HepG2 (cell line): ENCODE measurements around the gene COL9A3. TPM values are rescaled to one million over a fixed set of nuclear protein-coding genes. Genes with fewer than 3 reads are reported as not detected.

Experiments
- ATAC-seq: fragments of 200-7000 bp; cut with Tn5 transposase; 3 replicates; pipeline ENCODE4 v1.9.1; 2020; ENCODE audit warnings: mild to moderate bottlenecking, moderate library complexity
- BruUV-seq: library from RNA; stranded (reverse); fragments of 400-500 nt; replicated peaks from 2 replicates; lab custom pipeline; 2021; lab: Mats Ljungman, UMichigan
- CTCF ChIA-PET: fragments of 300-600 bp; formaldehyde crosslinking; extraction: SDS; loops from one replicate; lab custom pipeline; 2021; ENCODE audit warnings: low total read pairs, inconsistent platforms, low intra/inter-chr PET ratio; lab: Yijun Ruan, JAX
- POLR2A ChIA-PET: fragments of 350-600 bp; sonication (Branson Sonifier 250); formaldehyde crosslinking; loops from one replicate; lab custom pipeline; 2020; ENCODE audit warnings: antibody characterized with exemption, inconsistent platforms; lab: Yijun Ruan, JAX
- DNase-seq: peaks from one replicate; pipeline ENCODE4 v3.0.0-alpha.2; 2015; ENCODE audit warnings: low spot score
- FAIRE-seq: peaks from 3 replicates; lab custom pipeline; 2011; peaks lifted over from hg19 to GRCh38; lab: Jason Lieb, UNC
- H2AFZ ChIP-seq: one replicate; pipeline ENCODE4 v1.6.1; 2011; ENCODE audit warnings: low read length, inconsistent platforms
- H3K27ac ChIP-seq: fragments of 300-600 bp; 3 replicates; pipeline ENCODE4 v1.8.0; 2011; ENCODE audit warnings: mixed run types, mild to moderate bottlenecking, mixed read lengths, low read length, inconsistent platforms; ENCODE audit not compliant: insufficient read depth; ENCODE audit errors: extremely low read length
- H3K27me3 ChIP-seq, 2 experiments: fragments of 200-600 bp in 1 of 2; 2 replicates in 1 of 2; 3 replicates in 1 of 2; pipeline versions ENCODE4 v1.6.0 to v1.8.0; 2011; ENCODE audit warnings: low read length in 2 of 2, mild to moderate bottlenecking in 2 of 2, moderate library complexity in 2 of 2, inconsistent platforms in 1 of 2; ENCODE audit not compliant: insufficient read depth in 2 of 2, control insufficient read depth in 1 of 2
- H3K36me3 ChIP-seq, 2 experiments: fragments of 200-600 bp in 1 of 2; replicated peaks in 1 of 2; 2 replicates in 1 of 2; 3 replicates in 1 of 2; pipeline versions ENCODE4 v1.5.1 to v1.8.0; 2011; ENCODE audit warnings: low read length in 2 of 2, inconsistent platforms in 1 of 2; ENCODE audit not compliant: insufficient read depth in 2 of 2, control insufficient read depth in 1 of 2
- H3K4me1 ChIP-seq: 2 replicates; pipeline ENCODE4 v1.5.1; 2012; ENCODE audit warnings: low read length, inconsistent platforms; ENCODE audit not compliant: insufficient read depth
- H3K4me2 ChIP-seq: 2 replicates; pipeline ENCODE4 v1.6.0; 2011; ENCODE audit warnings: low read depth, low read length, inconsistent platforms
- H3K4me3 ChIP-seq, 3 experiments: fragments of 200-600 bp in 1 of 3; sonication (generic), shearing (Covaris generic) in 1 of 3; replicated peaks in 1 of 3; 2 replicates each; pipeline ENCODE4 v1.5.1; 2011 to 2016; ENCODE audit warnings: low read length in 3 of 3, inconsistent platforms in 2 of 3, low read depth in 2 of 3, mild to moderate bottlenecking in 2 of 3, control low read depth in 1 of 3, mixed read lengths in 1 of 3; ENCODE audit not compliant: insufficient read depth in 1 of 3
- H3K79me2 ChIP-seq: one replicate; pipeline ENCODE4 v1.6.1; 2011; ENCODE audit warnings: low read length, inconsistent platforms; ENCODE audit not compliant: insufficient read depth
- H3K9ac ChIP-seq: 2 replicates; pipeline ENCODE4 v1.6.0; 2011; ENCODE audit warnings: mild to moderate bottlenecking, low read depth, low read length, inconsistent platforms; ENCODE audit not compliant: insufficient read depth
- H3K9me3 ChIP-seq: 2 replicates; pipeline ENCODE4 v1.5.1; 2012; ENCODE audit warnings: mild to moderate bottlenecking, low read length
- H4K20me1 ChIP-seq: 2 replicates; pipeline ENCODE4 v1.6.0; 2011; ENCODE audit warnings: inconsistent platforms, mild to moderate bottlenecking, low read length, moderate library complexity; ENCODE audit not compliant: insufficient read depth
- CBFB ChIP-seq: sonication (generic); formaldehyde crosslinking; IDR thresholded peaks from 2 replicates; pipeline ENCODE4 v1.4.0; 2020; ENCODE audit warnings: missing genetic modification reagents
- HNF1B ChIP-seq: sonication (generic); formaldehyde crosslinking; IDR thresholded peaks from 2 replicates; pipeline ENCODE4 v1.5.1; 2020; ENCODE audit warnings: mild to moderate bottlenecking, moderate library complexity, missing genetic modification reagents
- KDM5B ChIP-seq: sonication (generic); formaldehyde crosslinking; IDR thresholded peaks from 2 replicates; pipeline ENCODE4 v1.4.0; 2020; ENCODE audit warnings: missing genetic modification reagents, mild to moderate bottlenecking, borderline replicate concordance
- MXD1 ChIP-seq: sonication (generic); formaldehyde crosslinking; IDR thresholded peaks from 2 replicates; pipeline ENCODE4 v1.4.0; 2020; ENCODE audit warnings: mild to moderate bottlenecking, missing genetic modification reagents
- PAF1 ChIP-seq: IDR thresholded peaks from 2 replicates; pipeline ENCODE4 v1.6.1; 2016; ENCODE audit warnings: missing genetic modification reagents, missing compliant biosample characterization
- RFX5 ChIP-seq: IDR thresholded peaks from 2 replicates; pipeline ENCODE4 v1.6.1; 2011; ENCODE audit warnings: low read depth, low read length, improper control_type of control experiment
- SP4 ChIP-seq: sonication (generic); formaldehyde crosslinking; IDR thresholded peaks from 2 replicates; pipeline ENCODE4 v1.8.1; 2023; ENCODE audit warnings: mild to moderate bottlenecking, missing genetic modification reagents
- TAF1 ChIP-seq: sonication (generic); formaldehyde crosslinking; IDR thresholded peaks from 2 replicates; pipeline ENCODE4 v1.4.0; 2020; ENCODE audit warnings: missing genetic modification reagents
- ZBTB33 ChIP-seq: sonication (generic); formaldehyde crosslinking; IDR thresholded peaks from 2 replicates; pipeline ENCODE4 v1.4.0; 2020; ENCODE audit warnings: missing genetic modification reagents
- ZNF20 ChIP-seq: sonication (generic); formaldehyde crosslinking; IDR thresholded peaks from 2 replicates; pipeline ENCODE4 v1.4.0; 2020; ENCODE audit warnings: mild to moderate bottlenecking, moderate library complexity, missing genetic modification reagents
- ZNF253 ChIP-seq: sonication (generic); formaldehyde crosslinking; IDR thresholded peaks from 2 replicates; pipeline ENCODE4 v1.8.0; 2022; ENCODE audit warnings: mild to moderate bottlenecking, missing genetic modification reagents, borderline replicate concordance
- ZNF562 ChIP-seq: sonication (generic); formaldehyde crosslinking; IDR thresholded peaks from 2 replicates; pipeline ENCODE4 v1.8.0; 2022; ENCODE audit warnings: missing genetic modification reagents, borderline replicate concordance
- ZNF710 ChIP-seq: sonication (generic); formaldehyde crosslinking; IDR thresholded peaks from 2 replicates; pipeline ENCODE4 v1.5.0; 2020; ENCODE audit warnings: mild to moderate bottlenecking, missing genetic modification reagents, borderline replicate concordance
- ZNF746 ChIP-seq: sonication (generic); formaldehyde crosslinking; IDR thresholded peaks from 2 replicates; pipeline ENCODE4 v1.8.0; 2022; ENCODE audit warnings: mild to moderate bottlenecking, missing genetic modification reagents
- ZSCAN20 ChIP-seq: sonication (generic); formaldehyde crosslinking; IDR thresholded peaks from 2 replicates; pipeline ENCODE4 v1.4.0; 2020; ENCODE audit warnings: missing genetic modification reagents, mild to moderate bottlenecking, borderline replicate concordance
- ZSCAN25 ChIP-seq: sonication (generic); formaldehyde crosslinking; IDR thresholded peaks from 2 replicates; pipeline ENCODE4 v1.8.0; 2022; ENCODE audit warnings: mild to moderate bottlenecking, missing genetic modification reagents
- WGBS: methylation state at CpG from one replicate; pipeline ENCODE4 v1.1.6; 2017; ENCODE audit warnings: low lambda C conversion rate; 5-methylcytosine and 5-hydroxymethylcytosine counted together
- in situ Hi-C: cut with HindIII; loops from 2 replicates; pipeline ENCODE4 v1.10.0; 2017; ENCODE audit warnings: low pct_unique_long_range_greater_than_20kb; ENCODE audit not compliant: extremely low pct_ligation_motif_present
- intact Hi-C: fragments of 100-400 bp; cut with micrococcal nuclease; formaldehyde crosslinking; loops from one replicate; pipeline ENCODE4 v1.10.0; 2022; ENCODE audit not compliant: unreplicated experiment
- polyA plus RNA-seq, 8 experiments: library from polyadenylated mRNA; depleted of rRNA in 3 of 8; stranded (reverse) in 7 of 8; unstranded in 1 of 8; fragments of >200 nt; fragmentation: Illumina TruSeq in 4 of 8; extraction: Trizol in 4 of 8; gene quantifications; 2 replicates each; pipeline versions ENCODE4 v1.2.1 to v1.2.3, GENCODE V29; 2011 to 2016; ENCODE audit warnings: low read depth in 4 of 8, missing spikeins in 1 of 8, mixed read lengths in 1 of 8; ENCODE audit not compliant: insufficient read depth in 1 of 8
- total RNA-seq, 5 experiments: library from RNA; depleted of rRNA; stranded (reverse); fragments of >200 nt; fragmentation: Illumina TruSeq; extraction: Trizol; gene quantifications; 2 replicates each; pipeline ENCODE4 v1.2.3, GENCODE V29; 2016; ENCODE audit warnings: low read depth in 1 of 5

COL9A3 gene
- total and polyA plus RNA-seq, 2 of the 13 experiments (the other 11 are each of a cell fraction or from before 2014, with no cell fraction given) = 155 to 204 TPM

- TF ChIP-seq MXD1 = 0 out of 2 replicates have a peak, but pooled peaks have one; percentile 16
- TF ChIP-seq, all 625 proteins: peak for 20
Measured at GRCh38 chr20:62782149-62782892, 34.5 kb upstream of the COL9A3 start (continued).

- H3K36me3 ChIP-seq = no peaks in the 10 kb centered on the region
- 39% methylated on average over 9 of the region's 9 CpGs for WGBS
- peaks cover 20 to 76% of the 10 kb centered on the region in 2 experiments for H3K27me3 ChIP-seq
- in situ Hi-C loops = loop anchor here (25.0 kb wide), 1 partner anchor 271 kb away; no protein-coding TSS in a partner anchor
- H3K4me2 ChIP-seq = no peak overlapping the region
- intact Hi-C loops = no loop called here
- CTCF ChIA-PET = interaction anchor here (1.7 kb wide), 1 partner anchor 8 kb away, joined by 8 read pairs; no protein-coding TSS in a partner anchor
- DNase-seq (no peak), FAIRE-seq (no peak), ATAC-seq (no peak)
- POLR2A ChIA-PET = interaction anchor here (1.9 kb wide), 1 partner anchor 11 kb away, joined by 9 read pairs; no protein-coding TSS in a partner anchor
- no TSS peak for BruUV-seq
- H3K4me3 ChIP-seq = no peak overlapping the region
- peaks cover 32% of the 10 kb centered on the region for H3K4me1 ChIP-seq
- no peaks in the 10 kb centered on the region for H3K9me3 ChIP-seq
- no peak overlapping the region for H3K9ac ChIP-seq
- no peak overlapping the region for H3K27ac ChIP-seq
- no peaks in the 10 kb centered on the region for H3K79me2 ChIP-seq
- no peak overlapping the region for H2AFZ ChIP-seq
- H4K20me1 ChIP-seq = no peaks in the 10 kb centered on the region
- TF ChIP-seq PAF1 (CRISPR knock-in tag) (no peak), TAF1 (CRISPR knock-in tag) (0 out of 2 replicates have a peak, but pooled peaks have one; percentile 10), SP4 (0 out of 2 replicates have a peak, but pooled peaks have one; percentile 34), ZSCAN20 (CRISPR knock-in tag) (no peak), ZNF562 (no peak), ZNF20 (CRISPR knock-in tag) (no peak), HNF1B (CRISPR knock-in tag) (no peak), CBFB (no peak), ZNF710 (CRISPR knock-in tag) (no peak), ZBTB33 (CRISPR knock-in tag) (0 out of 2 replicates have a peak, but pooled peaks have one; percentile 1), ZSCAN25 (no peak), KDM5B (CRISPR knock-in tag) (no peak), ZNF746 (CRISPR knock-in tag) (no peak), ZNF253 (CRISPR knock-in tag) (no peak), RFX5 (no peak)
Measured at GRCh38 chr20:62782893-62783278, 34.0 kb upstream of the COL9A3 start.
